CD4-positive, alpha-beta T cell treated with Interleukin-17A for 4 hours (primary cell): ENCODE results near the gene KIF2C.
A peak's percentile ranks its signal among the peaks of the same experiment; 100 is the strongest.
"Not testable (repeated sequence)": the region's sequence is repeated elsewhere in the genome, so short reads cannot be mapped to it uniquely, and the experiment has no call there.

Experiments
- DNase-seq: peaks from one replicate; pipeline ENCODE4 v3.0.0-alpha.2; 2020; ENCODE audit warnings: mixed read lengths

Gene KIF2C

DNA sequence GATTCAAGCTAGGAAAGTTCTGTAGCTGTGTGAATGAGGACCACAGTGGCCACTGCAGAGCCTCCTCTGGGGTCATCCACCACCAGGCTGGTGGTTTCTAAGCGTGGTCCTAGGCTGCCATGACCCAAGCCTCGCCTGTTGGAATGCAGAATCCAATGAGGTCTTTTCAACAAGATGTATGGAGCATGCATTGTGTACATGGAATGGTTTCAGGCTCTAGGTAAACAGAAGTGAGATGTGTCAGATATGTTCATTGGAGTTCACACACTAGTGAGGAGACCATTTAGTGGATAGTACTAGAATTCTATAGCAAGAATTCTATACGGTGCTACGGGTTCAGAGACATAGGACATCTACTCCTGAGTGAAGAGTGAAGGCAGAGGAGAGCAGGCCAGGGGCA, 19.4 kb upstream of the KIF2C start:
- no peak for DNase-seq

DNA sequence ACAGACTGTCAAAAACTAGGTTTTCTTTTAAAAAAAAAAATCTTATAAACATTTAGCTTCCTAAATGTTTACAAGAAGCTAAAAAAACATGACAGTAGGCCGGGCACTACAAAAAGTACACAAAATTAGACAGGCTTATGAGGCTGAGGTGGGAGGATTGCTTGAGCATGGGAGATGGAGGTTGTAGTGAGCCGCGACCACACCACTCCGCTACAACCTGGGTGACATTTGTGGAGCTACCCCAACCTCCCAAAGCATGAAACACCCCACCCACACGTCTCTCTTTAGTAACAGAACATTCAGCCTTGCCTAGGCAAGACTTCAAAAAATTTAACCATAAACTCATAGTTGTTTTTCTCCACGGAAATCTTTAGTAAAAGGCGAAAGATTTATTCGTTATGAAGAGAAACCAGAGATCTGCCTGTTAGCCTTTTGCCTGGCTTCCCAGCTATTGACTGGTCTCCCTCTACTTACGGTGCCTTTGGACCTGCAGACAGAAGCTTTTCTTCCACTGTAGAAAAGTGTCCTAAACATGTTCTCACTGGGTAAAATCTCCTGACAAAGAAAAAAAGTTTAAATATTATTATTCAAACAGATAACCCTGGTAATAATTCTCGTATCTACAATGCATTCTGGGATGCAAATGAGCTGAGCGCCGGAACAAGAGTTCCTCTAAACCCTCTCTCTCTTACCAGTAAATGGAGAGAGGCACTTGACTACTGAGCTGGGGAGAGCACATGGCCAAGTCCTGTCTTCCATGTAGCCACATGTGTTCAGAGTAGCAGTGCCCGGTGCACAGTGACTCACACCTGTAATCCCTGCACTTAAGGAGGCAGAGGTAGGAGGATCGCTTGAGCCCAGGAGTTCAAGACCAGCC, 17.9 kb upstream of the KIF2C start:
- DNase-seq, result peak; percentile 66

DNA sequence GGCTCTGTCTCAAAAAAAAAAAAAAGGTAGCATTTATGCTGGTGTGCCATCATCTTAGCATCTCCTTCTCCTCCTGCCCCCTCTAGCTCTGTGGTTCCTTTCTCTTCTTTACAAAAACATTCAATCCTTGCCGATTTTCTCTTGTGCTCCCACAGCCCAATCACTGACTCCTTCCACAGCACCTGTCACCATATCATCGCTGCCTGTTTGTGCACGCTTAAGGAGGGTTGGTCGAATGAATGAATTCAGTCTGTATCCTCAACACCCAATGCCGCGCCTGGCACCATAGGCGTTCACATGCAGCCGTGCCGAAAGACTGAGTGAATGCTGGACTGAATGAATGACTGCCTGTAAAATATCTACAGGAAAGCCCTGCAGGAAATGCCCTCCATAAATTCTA, 16.6 kb upstream of the KIF2C start:
- DNase-seq, result peak; percentile 34

DNA sequence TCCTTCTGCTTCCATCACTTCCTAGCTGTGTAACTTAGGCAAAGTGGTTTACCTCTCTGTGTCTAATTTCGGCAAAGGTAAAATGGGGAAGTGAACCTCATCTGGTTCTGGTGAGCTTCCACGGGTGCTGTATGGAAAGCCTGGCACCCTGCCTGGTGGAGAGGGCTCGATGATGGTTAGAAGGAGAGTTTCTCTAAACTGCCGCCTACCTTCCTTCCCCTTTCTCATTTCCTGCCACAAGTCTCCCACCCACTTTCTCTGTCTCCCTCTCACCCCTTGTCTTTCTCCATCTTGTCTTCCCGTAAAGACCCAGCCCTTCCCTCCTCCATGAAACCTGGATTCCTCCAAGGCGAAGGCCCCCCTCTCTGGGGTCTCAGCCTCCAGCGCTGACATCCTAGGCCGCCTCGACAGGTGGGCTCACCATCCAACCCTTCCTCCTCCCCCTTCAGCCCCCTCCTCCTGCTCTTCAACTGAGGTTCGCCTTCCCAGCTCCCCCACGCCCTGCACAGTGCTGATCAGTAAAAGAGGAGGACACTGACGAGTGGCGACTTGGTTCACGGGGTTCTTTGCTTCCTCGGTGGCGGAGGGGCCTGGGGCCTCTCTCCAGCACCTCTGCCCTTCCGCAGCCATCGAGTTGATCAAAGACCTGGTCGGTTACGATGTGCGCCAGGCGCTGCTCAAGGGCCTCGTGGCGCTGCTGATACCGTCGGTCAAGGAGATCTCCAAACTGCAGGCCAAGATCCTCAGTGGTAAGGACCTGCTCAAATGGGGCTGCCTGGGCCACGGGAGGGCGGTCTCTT, 15.9 kb upstream of the KIF2C start:
- peak; percentile 52 for DNase-seq

DNA sequence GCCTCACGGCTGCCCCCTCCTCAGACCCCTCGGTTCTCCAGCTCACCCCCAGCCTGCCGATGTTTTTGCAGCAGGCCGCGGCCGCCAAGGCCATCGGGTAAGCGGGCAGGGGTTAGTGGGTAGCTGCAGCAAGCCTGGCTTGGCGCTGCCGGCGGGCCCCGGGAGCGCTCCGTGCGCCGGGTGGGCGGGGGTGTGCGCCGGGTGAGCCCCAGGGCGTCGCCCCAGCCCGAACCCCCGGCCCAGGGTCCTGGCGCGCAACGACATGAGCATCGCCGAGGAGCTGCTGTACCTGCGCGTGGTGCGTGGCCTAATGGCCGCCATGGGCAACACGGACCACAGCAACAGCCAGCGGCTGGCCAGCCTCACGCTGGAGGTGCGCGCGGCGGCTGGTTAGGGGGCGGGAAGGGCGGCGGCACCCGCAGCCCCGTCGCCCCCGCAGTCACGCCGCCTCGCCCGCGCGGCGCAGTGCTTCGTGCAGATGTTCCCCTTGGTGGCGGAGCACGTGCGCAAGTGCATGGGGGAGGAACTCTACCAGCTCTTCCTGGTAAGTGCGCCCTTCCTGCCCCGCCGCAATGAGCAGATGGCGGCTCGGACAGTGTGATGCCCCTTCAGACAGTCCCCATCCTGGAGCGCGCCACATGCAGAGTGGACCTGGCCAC, 15.2 kb upstream of the KIF2C start:
- DNase-seq, result no peak

DNA sequence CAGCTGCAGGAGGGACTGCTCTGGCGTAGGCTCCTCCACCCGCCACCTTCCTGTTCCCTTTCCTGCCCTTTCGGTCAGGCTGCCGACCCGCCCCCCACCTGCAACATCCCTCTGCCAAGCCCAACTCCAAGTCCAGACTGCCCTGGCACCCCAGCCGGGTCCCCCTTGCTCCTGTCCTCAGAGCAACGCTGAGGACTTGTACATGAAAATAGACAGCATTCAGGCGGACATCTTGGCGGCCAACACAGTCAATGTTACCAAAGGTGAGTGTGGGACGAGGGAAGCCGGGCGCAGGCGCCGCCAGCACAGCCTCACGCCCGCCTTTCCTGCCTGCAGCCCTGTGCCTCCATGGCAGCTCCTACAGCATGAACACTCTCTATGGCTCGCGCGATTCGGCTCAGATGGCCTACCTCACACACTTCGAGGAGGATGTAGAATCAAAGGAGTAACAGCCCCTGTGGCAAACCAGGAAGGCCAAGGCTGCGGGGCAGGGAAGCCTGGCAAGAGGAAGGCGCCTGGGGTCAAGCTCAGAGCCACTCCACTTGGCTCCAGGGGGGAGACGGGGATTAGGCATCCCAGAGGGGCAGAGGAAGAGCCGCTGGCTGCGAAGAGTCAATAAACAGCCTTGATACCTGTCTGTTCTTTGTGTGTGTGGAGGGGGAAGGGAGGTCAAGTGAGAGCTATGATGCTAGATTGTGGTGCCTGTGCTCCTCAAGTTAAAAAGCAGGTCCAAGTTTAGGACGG, 14.5 kb upstream of the KIF2C start:
- DNase-seq, result no peak

DNA sequence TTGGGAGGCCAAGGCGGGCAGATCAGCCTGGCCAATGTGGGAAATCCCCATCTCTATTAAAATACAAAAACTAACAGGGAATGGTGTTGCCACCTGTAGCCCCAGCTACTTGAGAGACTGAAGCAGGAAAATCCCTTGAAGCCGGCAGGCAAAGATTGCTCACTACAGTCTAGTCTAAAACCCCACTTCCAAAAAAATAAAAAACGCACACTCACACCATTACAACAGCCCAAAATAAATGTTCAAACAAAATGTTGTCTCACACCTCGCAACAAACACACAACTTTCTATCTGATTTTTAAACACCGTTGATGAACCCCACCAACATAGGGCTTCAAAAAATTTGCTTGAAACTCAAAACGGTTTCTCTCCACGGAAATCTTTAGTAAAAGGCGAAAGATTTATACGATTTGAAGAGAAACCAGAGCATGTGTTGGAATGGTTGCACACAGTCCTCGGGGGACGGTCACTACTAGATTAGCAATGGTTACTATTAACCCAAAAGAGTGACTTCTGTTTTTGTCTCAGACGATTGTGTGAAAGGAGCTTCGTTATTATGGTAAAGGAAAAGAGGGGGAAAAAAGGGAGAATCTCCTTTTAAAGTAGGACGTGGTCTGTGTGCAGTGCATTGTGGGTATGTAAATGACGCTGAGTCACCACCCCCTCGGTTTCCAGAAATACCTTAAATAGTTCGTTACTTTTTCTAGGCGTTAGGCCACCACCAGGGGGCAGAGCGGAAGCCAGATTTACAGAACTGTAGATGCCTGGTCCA, 8.7 kb upstream of the KIF2C start, which contains the start of gene RNU5D-1:
Gene RNU5D-1 (minus strand): TSS at position 430 of the 772 bp plus-strand sequence.
- DNase-seq, result peak; percentile 97

DNA sequence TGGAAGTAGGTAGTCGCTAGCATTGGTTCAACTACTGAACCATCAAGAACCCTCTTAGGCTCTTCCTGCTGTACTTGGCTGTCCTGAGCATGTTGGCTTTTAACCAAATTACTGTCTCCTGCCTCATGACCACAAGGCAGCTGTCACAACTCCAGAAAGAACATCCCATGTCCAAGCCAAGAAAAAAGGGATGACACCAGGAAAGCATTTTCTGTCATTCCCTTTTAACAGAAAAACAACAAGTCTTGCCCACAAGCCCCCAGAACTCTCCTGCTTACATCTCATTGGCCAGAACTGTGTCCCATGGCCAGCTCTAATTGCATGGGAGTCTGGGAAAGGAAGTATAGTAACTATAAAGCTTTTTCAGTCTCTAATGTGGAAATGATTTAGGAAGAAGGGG, 6.3 kb upstream of the KIF2C start:
- no peak for DNase-seq

DNA sequence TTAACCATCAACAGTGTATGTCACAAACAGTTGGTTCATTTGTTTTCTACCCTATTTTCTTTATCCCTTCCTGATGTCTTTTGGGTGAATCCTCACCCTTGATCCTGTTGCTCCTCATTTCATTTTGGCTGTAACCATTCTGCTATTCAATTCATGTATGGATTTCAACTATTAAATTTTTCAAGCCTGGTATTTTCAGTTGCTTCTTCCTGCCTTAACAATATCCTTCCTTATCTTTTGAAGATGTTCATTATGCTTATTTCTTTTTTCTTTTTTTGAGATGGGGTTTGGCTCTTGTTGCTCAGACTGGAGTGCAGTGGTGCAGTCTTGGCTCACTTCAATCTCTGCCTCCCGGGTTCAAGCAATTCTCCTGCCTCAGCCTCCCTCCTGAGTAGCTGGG, 5.9 kb upstream of the KIF2C start:
- DNase-seq, result no peak

DNA sequence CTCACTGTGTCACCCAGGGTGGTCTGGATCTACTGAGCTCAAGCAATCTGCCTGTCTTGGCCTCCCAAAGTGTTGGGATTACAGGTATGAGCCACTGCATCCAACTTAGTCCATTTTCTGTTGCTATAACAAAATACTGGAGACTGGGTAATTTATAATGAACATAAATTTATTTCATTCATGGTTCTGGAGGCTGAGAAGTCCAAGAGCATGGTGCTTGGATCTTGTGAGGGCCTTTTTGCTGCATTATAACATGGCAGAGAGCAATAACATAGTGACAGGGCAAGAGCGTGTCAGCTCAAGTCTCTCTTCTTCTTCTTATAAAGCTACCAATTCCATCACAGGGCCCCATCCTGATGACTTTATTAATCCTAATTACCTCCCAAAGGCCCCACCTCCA, 3.6 kb upstream of the KIF2C start:
- no peak for DNase-seq

DNA sequence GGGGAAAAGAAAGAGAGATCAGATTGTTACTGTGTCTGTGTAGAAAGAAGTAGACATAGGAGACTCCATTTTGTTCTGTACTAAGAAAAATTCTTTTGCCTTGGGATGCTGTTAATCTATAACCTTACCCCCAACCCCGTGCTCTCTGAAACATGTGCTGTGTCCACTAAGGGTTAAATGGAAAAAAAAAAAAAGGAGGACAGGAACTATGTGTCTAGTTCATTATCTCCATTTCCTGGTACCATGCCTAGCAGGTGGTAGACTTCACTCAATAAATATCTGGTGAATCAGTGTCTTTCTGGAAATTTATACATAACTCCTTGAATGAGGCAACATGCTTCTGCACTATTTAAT, 707 bp upstream of the KIF2C start:
- not testable (repeated sequence) for DNase-seq

DNA sequence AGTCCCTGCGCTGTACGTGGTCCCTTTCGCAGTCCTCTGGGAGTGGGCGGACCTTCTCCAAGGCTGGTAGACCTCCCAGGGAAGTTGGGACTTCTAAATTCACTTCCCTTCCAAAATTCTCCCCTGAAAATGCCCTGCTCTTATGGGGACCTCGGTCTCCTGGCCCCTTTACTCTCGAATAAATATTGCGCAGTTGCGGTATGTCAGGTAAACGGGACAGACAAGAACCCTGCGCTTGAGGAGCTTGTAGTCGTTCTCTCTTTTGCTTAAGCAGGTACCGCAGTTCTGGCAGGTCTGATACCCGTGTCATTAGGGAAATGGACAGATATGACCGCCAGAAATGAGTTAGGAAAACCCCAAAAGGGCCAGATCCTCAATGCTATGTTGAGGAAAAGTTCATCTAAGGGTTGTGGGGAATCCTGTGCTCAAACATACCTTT, 561 bp downstream of the KIF2C start:
- no peak for DNase-seq

DNA sequence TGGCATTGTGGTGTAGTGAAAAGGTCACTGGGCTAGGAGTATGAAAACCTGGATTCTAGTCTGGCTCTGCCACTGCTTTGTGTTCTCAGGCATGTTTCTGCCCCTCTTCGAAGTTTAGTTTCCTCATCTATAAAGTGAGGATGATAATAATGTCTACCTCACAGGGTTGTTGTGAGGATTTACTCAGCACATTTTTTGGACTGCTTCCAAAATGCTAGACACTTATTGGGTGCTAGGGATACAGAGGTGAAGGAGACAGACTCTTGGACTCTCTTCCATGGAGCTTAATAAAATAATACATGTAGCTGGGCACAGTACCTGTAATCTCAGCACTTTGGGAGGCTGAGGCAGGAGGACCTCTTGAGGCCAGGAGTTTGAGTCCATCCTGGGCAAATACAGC, 3.6 kb downstream of the KIF2C start:
- DNase-seq, result no peak

DNA sequence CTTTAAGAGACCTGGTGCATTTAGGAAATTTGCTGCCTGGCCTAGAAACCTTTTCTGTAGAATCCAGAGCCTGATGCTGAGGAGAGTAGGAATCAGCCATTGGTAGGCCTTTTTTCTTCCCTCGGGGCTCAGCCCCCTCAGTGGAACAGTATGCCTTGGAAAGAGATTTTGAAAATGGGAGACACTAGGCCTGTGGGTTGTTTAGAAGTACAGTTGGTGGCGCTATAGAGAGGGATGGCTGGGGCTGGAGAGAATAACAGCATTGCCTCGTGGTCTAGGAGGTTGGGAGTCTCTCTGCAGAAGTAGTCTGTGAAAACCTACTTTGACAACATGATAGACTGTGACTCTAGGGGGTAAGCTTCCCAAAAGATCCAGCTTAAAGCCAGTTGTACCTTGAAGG, 8.2 kb downstream of the KIF2C start:
- DNase-seq, result no peak

DNA sequence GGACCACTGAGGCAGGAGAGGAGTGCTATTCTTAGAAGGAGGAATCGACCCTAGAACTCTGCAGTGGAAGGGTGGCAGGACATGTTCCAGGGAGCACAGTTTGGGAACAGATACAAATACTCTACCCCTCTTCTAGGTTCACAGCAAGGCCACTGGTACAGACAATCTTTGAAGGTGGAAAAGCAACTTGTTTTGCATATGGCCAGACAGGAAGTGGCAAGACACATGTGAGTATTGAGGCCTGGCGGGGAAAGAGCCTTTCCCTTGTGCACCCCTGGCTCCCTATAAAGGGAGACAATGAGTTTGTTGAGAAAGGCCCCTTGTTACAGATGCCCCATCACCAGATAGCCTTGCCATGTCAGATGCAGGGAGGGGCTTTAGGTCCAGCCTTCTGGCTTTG, 17.8 kb downstream of the KIF2C start:
- DNase-seq, result no peak

DNA sequence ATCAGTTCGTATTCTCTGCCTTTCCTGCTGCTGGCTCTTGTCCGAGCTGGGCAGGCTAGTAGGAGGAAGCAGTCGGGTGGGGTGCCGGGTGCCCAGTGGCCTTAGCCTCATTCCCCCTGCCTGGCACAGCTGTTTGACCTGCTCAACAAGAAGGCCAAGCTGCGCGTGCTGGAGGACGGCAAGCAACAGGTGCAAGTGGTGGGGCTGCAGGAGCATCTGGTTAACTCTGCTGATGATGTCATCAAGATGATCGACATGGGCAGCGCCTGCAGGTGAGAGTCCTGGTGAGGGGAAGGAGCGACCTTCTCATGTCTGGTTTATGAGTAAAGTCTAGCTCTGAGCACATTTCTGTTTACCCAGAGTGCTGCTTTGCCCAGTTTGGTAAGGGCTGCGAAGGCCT, 19.4 kb downstream of the KIF2C start:
- DNase-seq, result no peak

DNA sequence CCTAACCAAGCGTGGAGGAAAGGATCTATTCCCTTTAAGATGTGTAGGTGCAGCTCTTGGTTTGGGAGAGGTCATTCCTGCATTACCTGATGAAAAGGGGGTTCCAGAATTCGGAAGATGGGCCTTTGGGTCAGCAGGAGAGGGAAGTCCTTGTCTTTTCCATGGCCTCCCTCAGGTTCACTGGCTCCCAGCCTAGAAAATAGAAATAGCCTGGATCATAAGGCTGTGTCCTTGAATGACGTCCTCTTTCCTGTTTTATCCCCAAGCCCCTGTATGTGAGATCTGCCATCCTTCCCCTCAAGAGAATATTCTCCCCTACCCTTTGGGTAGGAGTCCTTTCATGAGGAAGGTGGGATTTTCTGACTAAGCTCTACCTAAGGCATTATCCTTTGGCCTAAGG, 21.2 kb downstream of the KIF2C start:
- no peak for DNase-seq

DNA sequence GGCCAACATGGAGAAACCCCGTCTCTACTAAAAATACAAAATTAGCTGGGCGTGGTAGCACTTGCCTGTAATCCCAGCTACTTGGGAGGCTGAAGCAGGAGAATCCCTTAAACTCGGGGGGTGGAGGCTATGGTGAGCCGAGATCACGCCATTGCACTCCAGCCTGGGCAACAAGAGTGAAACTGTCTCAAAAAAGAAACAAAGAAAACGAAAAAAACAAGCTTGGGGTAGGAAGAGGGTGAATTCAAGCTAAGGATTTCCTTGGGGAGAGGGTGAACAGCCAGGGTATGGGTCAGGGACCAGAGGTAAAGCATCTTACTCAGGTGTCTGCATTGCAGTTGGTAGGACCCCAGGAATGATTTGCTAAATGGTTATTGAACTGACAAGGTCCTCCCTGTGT, 26.8 kb downstream of the KIF2C start:
- not testable (repeated sequence) for DNase-seq

DNA sequence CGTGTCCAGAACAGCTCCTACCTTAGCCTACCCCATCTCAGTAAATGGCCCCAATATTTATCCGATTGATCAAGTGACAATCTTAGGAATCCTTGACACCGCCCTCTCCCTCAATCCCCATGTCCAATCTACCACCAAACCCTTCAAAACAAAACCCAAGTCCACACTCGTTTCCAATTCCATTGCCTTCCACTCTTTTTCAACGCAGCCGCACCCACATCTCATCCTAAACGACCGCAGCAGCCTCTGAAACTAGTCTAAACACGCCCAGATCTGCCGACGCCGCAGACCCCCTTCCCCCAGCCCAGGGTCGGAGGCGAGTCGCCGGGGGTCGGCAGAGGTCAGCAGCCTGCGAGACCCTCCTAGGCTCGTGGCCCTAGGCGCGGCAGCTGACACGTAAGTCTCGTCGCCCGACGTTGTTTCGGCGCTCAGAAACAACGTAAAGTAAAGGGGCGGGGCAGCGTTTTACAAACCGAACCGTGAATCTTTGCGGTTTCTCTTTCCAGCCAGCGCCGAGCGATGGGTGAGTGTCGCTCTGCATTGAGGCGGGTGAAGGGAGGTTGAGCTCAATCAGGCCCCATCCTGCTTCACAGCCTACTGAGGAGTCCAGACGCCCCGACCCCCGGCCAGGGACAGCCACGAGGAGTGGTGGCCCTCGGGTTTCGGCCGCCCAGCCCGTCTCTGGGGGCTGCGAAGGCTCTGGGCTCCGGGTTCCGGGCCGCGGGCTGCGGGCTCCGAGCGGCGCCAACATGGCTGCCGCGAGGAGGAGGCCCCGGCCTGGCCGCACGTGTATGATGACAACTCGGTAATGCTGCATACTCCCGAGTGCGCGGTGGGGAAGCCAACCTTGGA, 35.7 kb downstream of the KIF2C start, which contains the start of gene RPS8:
Gene RPS8 (plus strand): TSS at position 463 of the 852 bp plus-strand sequence. CDS start 57 bp downstream, at position 520.
- peak; percentile 92 for DNase-seq

DNA sequence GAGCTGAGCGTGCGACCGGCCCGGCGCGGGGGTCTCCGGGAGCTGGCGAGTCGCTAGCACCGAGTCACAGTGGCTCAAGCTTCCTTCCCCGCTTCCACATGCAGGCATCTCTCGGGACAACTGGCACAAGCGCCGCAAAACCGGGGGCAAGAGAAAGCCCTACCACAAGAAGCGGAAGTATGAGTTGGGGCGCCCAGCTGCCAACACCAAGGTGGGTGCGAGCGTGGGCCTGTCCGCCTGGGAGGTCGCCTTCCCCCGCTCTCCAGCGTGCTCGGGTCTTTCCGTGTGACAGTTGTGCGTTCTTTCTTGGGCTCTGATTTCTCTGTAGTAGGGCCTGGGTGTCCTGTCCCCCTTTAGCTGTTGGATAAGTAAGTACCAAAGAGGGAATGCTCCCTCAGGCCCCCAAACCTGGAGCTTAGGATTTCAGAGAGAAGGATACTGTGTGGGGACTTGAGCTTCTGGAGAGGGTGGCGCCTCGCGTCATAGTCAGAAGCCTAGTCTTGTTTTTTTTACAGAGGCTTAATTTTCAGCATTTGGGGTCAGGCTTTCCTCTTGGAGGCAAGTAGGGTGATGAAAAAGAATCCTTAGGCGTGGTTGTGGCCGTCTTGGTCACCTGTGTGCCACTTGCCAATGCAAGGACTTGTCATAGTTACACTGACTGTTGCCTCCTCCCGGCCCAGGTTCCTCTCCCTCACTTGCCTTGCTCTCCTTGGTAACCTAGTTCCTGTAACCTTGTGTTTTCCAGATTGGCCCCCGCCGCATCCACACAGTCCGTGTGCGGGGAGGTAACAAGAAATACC, 36.5 kb downstream of the KIF2C start:
- DNase-seq, result peak; percentile 20
